HUDEP-2 (cell line): Measurements from ENCODE around the gene ARPC1B.
"Not testable (repeated sequence)": the region's sequence is repeated elsewhere in the genome, so short reads cannot be mapped to it uniquely, and the experiment has no call there.

Experiments used
- DNase-seq, 76 experiments: peaks; one replicate each; lab custom pipeline; 2025; ENCODE audit not compliant: unreplicated experiment in 76 of 76; lab: John Stamatoyannopoulos, UW

The ARPC1B gene

DNA sequence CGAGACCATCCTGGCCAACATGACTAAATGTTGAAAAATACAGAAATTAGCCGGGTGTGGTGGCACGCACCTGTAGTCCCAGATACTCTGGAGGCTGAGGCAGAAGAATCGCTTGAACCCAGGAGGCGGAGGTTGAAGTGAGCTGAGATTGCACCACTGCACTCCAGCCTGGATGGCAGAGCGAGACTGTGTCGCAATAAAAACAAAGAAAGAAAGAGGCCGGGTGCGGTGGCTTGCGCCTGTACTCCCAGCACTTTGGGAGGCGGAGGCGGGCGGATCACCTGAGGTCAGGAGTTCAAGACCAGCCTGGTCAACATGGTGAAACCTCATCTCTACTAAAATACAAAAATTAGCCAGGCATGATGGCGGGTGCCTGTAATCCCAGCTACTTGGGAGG lies 12.7 kb downstream of the ARPC1B start:
- DNase-seq: not testable (repeated sequence)

DNA sequence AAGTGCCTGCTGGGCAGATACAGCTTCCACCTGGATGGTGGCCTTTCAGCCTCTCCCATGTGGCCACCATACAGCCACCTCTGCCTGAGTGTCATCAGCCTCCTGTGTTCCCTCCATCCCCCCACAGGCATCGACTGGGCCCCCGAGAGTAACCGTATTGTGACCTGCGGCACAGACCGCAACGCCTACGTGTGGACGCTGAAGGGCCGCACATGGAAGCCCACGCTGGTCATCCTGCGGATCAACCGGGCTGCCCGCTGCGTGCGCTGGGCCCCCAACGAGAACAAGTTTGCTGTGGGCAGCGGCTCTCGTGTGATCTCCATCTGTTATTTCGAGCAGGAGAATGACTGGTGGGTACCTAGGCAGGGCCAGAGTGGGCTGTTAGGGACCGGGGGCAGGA lies 13.4 kb downstream of the ARPC1B start:
- DNase-seq: no peak

DNA sequence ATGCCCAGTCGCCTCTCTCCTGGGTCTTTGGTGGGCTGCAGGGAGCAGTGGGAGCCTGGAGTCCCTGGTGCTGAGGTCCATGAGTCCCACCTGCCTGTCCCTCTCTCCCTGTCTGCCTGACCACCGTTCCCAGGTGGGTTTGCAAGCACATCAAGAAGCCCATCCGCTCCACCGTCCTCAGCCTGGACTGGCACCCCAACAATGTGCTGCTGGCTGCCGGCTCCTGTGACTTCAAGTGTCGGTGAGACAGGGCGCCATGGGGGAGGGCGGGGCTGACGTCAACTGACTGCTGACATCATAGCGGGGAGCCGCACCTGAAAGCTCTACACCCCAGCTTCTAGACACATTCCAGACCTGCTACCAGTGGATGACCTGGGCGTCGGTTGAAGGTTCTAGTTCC lies 15.2 kb downstream of the ARPC1B start:
- DNase-seq: no peak

DNA sequence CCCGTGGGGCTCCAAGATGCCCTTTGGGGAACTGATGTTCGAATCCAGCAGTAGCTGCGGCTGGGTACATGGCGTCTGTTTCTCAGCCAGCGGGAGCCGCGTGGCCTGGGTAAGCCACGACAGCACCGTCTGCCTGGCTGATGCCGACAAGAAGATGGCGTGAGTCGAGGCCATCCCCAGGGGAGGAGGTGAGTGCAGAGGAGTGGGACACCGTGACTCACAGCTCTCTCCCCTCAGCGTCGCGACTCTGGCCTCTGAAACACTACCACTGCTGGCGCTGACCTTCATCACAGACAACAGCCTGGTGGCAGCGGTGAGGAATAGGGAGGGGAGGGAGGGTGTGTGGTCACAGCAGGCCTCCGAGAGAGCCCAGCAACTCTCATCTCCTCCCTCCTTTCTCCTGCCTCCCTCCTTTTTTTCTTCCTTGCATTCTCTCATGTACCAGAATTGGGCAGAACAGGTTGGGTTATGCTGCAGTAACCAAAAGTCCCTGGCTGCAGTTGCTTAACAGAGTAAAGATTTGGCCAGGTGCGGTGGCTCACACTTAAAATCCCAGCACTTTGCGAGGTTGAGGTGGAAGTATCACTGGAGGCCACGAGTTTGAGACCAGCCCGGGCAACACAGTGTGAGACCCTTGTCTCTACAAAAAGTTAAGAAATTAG lies 16.5 kb downstream of the ARPC1B start:
- no peak for DNase-seq

DNA sequence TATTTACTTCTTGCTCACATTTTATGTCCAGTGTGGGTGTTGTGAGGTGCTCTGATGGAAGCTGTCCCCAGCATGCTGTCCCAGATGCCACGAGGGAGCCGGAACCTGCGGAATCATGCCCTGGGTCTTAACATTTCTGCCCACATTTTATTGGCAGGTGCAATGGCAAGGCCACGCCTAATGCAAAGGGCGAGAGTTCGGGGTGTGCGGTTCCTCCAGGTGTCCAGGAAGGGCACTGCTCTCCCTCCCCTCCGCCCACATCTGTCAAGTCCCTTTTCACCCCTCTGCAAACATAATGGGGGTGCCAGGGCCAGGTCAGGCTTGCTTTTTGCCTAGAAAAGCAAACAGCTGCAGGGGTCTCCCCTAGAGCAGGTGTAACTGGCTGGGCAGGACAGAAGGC lies 17.5 kb downstream of the ARPC1B start:
- no peak for DNase-seq

DNA sequence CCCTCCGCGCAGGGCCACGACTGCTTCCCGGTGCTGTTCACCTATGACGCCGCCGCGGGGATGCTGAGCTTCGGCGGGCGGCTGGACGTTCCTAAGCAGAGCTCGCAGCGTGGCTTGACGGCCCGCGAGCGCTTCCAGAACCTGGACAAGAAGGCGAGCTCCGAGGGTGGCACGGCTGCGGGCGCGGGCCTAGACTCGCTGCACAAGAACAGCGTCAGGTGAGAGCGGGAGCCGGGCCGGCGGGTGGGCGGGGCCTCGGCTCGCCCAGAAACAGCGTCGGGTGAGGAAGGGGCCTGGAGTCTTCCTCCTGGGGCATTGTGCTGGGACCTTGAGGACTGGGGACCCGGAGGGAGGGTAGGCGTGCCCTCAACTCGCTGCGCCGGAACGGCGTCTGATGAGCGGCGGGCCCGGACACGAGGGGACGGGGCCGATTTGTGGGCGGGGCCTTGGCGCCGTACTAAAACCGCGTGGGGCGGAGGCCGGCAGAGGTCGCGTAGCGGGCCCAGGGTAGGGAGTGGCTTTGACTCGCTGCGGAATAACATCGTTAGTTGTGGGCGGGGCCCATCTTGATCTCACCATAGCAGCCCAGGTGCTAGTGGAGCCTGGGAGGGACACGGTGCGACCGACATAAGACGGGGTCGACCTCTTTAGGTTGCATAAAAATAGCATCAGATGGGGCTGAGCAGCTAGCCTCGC lies 18.3 kb downstream of the ARPC1B start:
- DNase-seq: peak in 48 of 76 experiments; percentile 2 to 67 (median 42)

DNA sequence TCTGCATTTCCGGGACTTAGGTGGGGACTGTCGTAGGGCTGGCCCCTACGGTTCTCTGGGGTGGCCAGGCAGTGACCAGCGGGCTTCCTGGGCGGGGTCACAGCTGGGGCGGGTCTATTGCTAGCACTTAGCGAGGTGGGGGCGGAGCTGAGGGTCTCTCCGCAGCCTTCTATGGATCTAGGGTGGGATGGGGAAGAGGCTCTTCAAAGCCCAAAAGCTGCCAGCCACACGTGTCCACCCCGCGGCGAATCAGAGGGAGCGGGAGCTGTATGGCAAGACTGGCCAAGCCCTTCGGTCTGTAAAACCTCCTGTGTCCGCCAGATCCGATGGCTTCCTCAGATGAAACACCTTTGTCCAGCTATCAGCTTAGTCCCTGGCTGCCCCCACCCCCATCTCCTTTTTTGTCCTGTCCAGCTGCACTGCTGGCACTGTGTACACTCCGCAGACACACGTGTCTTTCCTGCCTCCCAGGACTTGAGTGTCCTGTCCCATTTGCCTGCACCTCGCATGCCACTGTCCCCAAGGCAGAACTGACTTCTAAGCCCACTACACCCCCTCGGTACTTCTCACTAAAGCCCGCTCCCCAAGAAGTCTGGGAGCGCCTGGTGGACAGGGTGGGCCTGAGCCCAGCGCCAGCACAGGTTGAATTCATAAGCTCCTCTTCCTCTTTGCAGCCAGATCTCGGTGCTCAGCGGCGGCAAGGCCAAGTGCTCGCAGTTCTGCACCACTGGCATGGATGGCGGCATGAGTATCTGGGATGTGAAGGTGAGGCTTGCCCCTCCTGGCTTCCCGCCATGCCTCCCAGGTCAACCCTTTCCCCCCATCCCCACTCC lies 19.0 kb downstream of the ARPC1B start:
- peak in 1 of 76 experiments; percentile 37 for DNase-seq

DNA sequence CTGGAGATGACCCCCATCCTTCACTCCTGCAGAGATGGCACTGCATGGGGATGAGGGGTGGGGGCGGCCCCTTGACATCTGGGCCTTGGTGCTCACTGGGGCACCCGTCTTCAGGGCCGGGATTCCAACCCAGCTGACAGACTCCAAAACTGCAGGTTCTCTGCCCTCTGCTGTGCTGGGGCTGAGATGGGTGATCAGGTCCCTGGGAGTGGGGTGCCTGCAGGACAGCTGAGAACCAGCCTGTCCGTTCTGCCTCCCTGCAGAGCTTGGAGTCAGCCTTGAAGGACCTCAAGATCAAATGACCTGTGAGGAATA lies 19.6 kb downstream of the ARPC1B start:
- no peak for DNase-seq

DNA sequence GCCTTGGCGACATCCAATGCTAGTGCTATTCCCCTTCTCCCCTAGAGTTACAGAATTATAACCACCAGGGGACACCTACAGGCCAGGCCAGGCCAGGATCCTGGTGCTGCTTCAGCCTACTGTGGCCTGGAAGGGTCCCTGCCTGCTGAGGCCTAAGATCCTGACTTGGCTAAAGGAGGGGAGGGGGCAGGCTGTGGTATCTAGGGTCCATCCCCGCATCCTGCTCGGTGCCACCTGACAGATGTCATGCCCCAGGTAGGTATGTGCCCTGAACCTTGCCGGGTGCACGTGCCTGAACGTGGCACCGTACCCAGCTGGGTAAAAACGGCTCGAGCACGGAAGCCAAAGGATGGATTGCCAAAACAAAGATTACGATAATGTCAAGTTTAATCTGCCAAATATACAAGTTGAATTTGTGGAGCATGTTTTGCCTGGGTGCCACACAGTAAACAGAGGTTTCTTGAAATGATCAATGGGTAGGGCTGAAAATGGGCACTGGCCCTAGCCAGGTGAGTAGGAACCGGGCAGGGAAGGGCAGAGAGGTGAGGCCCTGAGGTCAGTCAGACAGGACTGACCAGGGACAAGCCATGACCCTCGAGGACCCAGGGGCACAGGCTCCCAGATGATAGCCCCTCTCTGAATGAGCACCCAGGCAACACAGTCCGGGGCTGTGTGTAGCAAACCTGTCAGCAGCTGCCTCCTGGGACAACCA lies 21.2 kb downstream of the ARPC1B start:
- DNase-seq: no peak

DNA sequence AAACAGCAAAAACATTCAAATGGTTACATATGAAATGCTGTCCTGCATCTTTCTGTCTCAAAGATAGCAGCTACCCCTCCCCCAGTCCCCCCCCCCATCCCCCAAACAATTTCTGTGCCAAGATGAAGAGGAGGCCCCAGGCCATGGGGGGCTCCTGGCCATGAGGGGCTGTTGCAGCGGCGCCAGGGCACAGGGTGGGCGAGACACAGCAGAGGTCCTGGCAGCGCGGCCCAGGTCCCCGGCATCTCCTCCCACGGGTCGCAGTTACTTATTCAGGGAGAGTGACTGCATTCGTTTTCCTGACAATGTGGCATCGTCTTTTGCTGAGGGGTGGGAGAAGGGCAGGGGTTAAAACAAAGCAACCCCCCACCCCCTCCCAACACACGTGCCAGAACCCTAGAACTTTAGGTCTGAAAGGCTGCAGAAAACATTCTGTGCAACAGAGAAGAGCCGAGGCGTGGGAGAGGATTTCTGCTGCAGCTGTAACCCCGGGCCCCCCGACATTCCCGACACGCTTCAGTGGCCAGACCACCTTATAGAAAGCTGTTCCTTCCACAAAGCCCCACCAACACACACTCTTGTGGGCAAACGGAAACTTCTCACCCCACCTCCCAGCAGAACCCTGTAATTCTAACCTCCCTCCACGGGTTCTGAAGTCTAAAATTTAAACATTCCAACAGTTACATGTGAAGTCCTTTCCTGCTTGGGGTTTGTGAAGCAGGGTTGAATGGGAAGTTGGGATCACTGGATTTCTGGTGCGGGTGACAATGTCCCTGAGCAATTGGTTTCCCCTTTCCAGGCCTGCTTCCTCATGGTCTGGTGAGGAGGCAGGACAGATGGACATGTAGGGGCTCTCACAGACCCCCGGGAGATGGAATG lies 22.1 kb downstream of the ARPC1B start:
- DNase-seq: no peak

DNA sequence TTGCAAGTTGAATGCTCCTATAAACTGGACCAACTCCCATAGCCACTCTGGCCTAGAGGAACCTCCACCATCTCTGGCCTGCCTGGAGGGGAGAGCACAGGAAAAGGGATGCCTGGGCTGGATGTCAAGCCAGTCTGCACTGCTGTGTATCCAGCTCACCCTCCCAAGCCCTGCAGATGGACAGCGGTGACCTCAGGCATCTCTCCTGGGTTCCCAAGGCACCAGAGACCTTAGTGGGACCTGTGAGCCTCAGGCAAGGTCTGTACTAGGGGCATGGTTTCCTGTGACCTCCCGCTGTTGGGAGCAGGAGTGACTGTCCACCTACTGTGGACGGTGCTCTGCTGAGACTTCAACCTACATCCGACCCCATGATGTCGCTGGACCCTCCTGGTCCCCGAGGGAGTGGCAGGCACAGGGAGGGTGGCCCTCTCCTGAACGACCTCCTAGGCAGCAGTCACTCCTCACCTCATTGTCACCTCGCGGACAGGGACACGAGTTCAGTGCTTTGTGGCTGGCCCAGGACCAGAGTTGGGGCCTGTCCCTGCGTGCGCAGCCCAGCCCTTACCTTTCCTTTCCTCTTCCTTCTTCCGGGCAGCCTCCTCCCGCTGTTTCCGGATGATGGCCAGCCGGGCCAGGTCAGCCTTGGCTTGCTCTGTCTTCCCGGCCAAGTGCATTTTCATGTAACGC lies 22.9 kb downstream of the ARPC1B start:
- no peak for DNase-seq

DNA sequence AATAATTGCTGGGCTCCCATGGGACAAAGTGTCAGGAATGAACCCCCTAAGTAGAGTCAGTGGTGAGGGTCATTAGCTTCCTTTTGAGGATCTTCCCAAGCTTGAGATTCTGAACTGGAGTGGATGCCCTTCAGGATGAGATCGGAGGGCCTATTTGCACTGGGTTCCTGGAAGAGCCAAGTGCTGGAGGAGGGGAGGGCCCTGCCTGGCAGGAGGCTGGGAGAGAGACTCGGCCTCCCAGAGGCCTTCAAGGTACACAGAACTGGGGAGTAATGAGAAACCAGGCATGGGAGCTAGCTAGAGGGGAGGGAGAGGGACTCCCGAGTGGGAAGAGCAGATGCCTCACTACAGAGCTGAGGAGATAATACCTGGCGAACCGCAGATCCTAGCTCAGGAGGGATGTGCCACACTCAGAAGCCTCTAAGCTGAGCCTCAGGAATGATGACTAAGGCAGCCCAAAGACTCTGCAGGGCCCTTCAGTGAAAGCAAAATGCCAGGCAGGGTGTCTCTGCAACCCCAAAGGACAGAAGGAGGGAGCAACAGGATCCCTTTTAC lies 24.4 kb downstream of the ARPC1B start:
- no peak for DNase-seq

DNA sequence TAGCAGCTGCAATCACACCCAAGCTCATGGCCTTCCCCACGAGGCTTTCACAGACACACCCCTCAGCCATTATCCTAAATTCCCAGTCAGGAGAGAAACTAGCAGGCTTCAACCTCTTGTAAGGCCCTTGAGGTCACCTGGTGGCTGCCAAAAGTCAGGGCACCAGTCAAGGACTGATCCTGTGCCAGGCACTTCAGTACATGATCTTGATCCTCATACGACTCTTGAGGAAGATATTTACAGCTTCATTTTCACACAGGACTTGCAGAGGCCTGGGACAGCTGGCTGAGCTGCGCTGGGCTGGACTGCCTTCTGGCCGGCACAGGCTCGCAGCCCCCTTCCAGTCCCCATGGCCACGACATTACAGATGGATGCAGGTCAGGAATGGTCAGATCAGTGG lies 25.1 kb downstream of the ARPC1B start:
- no peak for DNase-seq

DNA sequence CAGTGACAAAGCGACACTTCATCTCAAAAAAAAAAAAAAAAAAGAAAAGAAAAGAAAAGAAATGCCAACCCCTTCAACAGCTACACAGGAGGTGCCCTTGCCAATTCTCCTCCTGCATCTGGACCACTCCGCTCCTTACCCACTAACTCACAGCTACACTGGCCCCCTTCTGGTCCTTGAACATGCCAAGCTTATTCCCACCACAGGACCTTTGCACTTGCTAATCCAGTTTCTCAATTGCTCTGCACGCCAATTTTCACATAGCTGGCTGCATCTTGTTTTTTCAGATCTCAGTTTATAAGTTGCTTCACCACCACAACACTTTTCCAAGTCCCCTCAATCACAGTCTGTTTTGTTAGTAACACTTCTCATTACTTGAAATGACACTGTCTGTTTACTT lies 28.3 kb downstream of the ARPC1B start:
- no peak for DNase-seq

DNA sequence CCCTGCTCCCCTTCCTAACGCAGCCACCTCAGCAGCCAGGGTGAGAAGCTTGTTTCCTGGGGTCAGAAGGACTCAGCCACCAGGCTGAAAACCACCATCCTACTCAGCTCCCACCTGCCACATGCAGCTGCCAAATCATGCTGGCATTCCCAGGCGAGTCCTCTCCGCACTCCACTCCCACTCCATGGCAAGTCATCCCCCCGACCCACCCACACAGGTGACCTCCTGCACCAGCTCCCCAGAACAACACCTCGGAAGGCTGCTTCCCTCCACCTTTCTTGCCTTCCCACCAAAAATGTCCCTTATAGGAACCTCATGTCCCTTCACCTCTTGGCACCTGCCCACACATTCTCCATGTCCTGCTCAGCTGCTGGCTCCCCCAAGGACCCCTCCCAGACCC lies 29.2 kb downstream of the ARPC1B start:
- DNase-seq: no peak

DNA sequence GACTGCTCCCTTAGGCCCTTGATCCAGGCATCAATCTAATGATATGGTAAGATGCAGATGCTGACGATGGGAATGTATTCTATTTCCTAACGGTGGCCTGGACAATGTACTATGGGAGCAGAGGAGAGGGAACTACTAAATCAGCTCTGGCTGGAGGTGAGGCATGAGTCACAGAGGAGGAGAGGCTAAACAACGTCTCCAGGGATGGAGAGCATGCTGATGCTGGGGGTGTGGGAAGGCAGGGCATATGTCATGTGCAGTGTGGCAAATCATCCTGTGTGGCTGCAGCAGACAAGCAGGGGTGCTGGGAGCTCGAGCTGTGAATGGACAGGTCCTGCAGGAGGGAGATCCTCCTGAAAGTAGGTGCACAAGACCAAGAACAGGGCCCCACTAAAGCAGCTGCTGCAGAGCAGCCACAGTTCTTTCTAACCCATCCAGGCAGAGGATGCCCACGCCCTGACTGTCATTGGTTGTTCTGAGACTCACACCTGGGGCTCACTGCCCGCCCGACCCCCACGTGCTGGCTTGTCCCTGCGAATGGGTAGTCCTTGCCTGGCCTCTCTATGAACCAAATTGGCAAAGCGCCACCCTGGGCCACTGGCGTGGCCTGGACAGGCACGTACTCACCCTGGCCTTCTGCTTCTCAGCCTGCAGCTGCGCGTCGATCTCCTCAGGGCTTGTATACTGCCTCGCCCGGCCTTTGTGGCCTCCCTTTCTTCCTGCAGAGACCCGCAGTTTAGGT lies 29.9 kb downstream of the ARPC1B start:
- DNase-seq: no peak

DNA sequence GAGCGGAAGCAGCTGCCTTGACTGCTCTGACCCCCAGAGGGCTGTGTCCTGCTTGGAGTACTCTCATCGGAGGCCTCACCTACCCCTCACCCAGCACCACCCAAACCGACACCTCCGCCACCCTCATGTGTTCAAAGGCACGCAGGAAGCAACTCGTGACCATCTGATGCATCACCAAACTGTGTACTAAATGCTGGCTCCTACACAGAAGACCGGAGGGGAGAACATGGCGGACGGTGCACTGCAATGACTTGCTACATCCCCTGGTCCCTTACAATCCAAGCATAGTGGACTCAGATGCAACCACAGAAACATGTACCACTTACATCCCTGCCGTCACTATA lies 30.4 kb downstream of the ARPC1B start:
- DNase-seq: no peak

DNA sequence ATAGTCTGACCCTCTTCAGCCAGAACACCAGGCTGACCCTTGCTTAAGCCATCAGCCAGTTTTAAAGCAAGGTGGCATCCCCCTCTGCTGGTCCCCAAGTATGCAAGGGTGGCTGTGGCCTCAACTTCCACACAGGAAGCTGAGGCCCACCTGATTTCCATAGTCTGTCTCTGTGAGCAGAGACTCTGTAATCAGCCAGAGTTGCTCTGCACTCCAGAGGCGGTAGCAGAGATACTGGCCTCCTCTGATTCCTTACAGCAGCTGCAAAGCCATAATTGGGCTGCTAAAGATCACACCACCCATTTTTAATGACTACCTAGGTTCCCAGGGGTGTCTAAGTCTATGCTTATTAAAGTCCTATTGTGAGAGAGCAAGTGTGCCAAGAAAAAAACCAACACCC lies 32.0 kb downstream of the ARPC1B start:
- DNase-seq: peak in 3 of 76 experiments; percentile 8 to 18 (median 14)

DNA sequence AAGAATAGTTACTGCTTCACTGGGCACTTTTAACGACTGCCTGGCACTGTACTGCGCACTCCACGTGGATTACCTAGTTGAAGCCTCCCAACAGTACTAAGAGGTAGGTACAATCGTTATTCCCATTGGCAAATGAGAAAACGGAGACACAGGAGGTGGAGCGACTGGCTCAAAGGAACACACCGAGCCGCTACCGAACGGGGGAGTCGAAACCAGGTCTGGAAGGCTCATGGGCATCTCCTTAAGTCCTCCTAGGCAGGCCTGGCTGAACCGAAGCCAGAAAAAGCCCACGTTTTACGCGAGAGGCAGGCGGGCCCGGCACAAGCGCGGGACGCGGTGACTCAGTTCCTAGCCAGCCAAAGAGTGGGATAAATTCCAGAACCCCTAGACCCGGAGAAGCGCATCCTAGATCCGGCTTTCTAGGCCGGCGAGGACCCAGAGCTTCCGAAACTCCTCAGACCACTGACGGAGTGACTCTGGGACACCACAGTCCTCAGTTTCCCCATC lies 33.4 kb downstream of the ARPC1B start:
- peak in 38 of 76 experiments; percentile 3 to 64 (median 23) for DNase-seq
